Duodenal mucosa (tissue), 2 donors: Measurements from ENCODE around the gene UBTF.

Experiments
- H3K27ac ChIP-seq: one replicate; pipeline ENCODE4 v1.7.0; 2013; ENCODE audit warnings: low read depth, low read length
- H3K27me3 ChIP-seq, 2 donors: one replicate each; pipeline ENCODE4 v1.7.0; 2013; ENCODE audit warnings: low read length in 2 of 2, control low read depth in 1 of 2; ENCODE audit not compliant: insufficient read depth in 2 of 2, control insufficient read depth in 1 of 2
- H3K36me3 ChIP-seq, 2 donors: one replicate each; pipeline ENCODE4 v1.7.0; 2013; ENCODE audit warnings: low read length in 2 of 2, control low read depth in 1 of 2; ENCODE audit not compliant: insufficient read depth in 2 of 2, control insufficient read depth in 1 of 2
- H3K4me1 ChIP-seq, 2 donors: one replicate each; pipeline ENCODE4 v1.7.0; 2013; ENCODE audit warnings: low read length in 2 of 2, control low read depth in 1 of 2; ENCODE audit not compliant: insufficient read depth in 2 of 2, control insufficient read depth in 1 of 2
- H3K4me3 ChIP-seq, 2 donors: one replicate each; pipeline ENCODE4 v1.7.0; 2013; ENCODE audit warnings: low read length in 2 of 2, low read depth in 1 of 2
- H3K9ac ChIP-seq, 2 donors: one replicate each; pipeline ENCODE4 v1.7.0; 2013; ENCODE audit warnings: low read length in 2 of 2, low read depth in 1 of 2
- H3K9me3 ChIP-seq, 2 donors: one replicate each; pipeline ENCODE4 v1.7.0; 2013; ENCODE audit warnings: low read length in 2 of 2, control low read depth in 1 of 2; ENCODE audit not compliant: control insufficient read depth in 1 of 2

The UBTF gene

DNA sequence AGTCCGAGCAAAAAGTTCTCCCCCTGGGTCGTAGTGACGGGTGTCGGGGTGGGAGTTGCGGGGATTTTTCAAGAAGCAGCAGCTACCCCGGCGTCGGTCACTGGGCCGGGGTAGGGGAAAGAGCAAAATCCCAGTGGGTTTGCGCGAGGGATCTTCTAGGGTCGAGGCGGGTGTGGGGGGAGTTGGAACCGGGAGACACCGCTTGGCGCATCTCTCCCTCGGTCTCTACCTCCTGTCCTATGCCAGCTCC is 2.3 kb upstream of the UBTF start:
- peaks cover 1 to 3% of the 10 kb centered on the region in 2 donors for H3K36me3 ChIP-seq
- H3K27ac ChIP-seq = peak overlapping the region; percentile 82
- H3K4me1 ChIP-seq = peaks cover 35% of the 10 kb centered on the region in 2 donors
- H3K4me3 ChIP-seq = peak overlapping the region; percentile 83 to 86
- H3K27me3 ChIP-seq = no peaks in the 10 kb centered on the region
- H3K9me3 ChIP-seq = no peaks in the 10 kb centered on the region
- H3K9ac ChIP-seq = peak overlapping the region; percentile 61 to 94

DNA sequence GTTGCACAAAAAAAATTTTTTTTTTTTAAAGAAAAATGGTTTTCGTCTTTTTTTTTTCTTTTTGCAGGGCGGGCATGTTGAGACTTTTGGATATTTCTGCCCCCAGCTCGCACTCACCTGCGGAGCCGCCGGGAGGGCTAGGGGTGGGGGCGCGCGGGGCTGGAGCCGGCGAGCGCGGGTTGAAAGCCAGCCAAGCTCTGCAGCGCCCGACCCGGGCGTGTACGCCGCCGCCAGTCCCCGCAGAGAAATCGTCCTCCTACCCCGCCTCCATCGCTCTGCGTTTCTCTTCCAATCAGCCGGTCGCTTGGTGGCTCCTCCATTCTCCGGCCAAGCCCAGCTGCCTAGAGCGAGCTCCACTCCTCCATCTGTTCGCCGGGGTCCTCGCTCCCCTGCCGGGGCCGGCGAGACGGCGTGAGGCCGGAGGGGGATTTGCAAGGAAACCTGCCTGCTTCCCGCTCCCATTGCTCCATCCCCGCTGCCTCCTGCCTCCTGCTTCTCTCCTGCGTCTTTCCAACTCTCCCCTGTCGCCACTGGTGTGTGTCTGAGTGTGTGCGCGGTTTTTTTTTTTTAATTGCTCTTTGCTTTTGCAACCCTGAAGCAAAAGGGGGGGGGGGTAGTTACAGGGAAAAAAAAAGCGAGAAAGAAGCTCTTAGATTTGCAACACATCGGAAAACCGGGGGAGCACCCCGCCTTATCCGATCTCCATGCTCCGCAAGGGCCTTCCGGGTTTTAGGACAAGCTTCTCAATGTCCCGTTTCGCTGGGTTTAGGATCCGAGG is 1.8 kb upstream of the UBTF start:
- H3K9me3 ChIP-seq = no peaks in the 10 kb centered on the region
- no peaks in the 10 kb centered on the region for H3K27me3 ChIP-seq
- H3K4me3 ChIP-seq = peak overlapping the region; percentile 83 to 86
- peaks cover 39 to 40% of the 10 kb centered on the region in 2 donors for H3K4me1 ChIP-seq
- H3K9ac ChIP-seq = peak overlapping the region; percentile 61 to 94
- H3K36me3 ChIP-seq = peaks cover 6 to 8% of the 10 kb centered on the region in 2 donors
- peak overlapping the region; percentile 85 for H3K27ac ChIP-seq

DNA sequence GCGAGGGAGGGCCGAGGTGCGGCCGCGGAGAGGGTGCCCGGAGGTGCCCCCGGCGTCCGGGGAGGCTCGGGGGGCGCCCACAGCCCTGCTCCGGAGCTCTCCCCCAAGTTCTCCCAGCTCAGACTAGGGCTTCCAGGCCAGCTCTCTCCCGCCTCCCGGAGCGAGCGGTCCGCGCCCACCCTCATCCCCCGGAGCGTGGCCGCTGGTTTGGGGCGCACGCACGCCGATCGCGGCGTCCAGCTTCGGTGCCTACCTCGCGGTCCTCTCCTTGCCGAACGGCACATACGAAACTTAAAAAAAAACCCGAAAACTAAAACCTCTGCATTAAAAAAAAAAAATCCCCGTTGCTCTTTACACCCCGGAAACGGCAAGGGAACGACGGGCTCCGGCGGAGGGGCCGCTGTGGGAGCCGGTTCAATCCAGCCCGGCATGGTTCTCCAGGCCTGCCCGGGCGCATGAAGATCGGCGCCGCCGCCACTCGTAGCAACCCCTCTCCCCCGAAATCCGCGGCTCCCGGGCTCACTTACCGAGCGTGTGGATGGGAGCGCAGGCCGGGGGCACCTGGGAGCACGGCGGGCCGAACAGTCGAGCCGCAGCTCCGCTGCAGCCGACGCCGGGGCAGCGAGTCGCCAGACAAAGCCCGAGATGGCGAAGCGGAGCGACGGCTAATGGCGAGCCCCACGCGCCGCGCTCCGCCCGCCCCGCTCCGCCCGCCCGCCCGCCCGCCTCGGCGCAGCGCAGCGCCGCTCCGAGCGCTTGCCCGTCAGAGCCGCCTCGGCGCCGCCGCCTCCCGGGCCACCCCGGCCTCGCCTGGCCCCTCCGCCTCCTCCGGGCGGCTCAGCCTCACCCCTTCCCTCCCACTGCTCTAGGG is 973 bp upstream of the UBTF start:
- Histone ChIP-seq H3K27ac (peak overlapping the region; percentile 93), H3K27me3 (no peaks in the 10 kb centered on the region), H3K4me1 (peaks cover 44 to 48% of the 10 kb centered on the region in 2 donors)

DNA sequence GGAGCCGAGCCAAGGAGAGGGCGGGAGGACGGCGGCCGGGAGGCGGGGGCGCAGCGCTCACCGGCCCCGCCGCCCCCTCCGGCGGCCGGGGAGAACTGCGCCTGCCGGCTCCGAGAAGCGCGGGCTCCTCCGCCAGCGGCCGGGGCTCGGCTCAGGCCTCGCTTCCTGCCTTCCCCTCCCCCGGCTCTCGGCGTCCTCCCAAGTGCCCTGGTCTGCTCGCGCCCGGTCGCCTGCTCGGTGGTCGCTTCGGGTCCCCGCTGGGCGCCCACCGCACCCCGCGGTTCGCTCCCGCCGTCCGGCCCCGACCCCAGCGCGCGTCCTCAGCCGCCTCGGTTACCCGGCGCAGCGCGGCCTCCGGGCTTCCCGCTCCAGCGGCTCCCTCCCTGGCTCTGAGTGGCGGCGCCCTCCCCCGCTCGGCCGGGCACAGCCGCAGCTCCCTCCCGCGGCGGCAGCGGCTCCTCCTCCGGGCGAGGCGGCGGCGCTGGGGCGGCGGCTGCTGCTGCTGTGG is 313 bp downstream of the UBTF start:
- Histone ChIP-seq H3K27ac (peak overlapping the region; percentile 93), H3K9ac (peak overlapping the region; percentile 34 to 74), H3K9me3 (no peaks in the 10 kb centered on the region), H3K27me3 (no peaks in the 10 kb centered on the region), H3K4me1 (peaks cover 44 to 48% of the 10 kb centered on the region in 2 donors), H3K4me3 (peak overlapping the region; percentile 47 to 73), H3K36me3 (peaks cover 27 to 29% of the 10 kb centered on the region in 2 donors)

More for the DNA sequence above, 973 bp upstream of the UBTF start:
- H3K9ac ChIP-seq = peak overlapping the region; percentile 82 to 94
- peak overlapping the region; percentile 83 to 86 for H3K4me3 ChIP-seq
- peaks cover 15 to 16% of the 10 kb centered on the region in 2 donors for H3K36me3 ChIP-seq
- H3K9me3 ChIP-seq = no peaks in the 10 kb centered on the region

DNA sequence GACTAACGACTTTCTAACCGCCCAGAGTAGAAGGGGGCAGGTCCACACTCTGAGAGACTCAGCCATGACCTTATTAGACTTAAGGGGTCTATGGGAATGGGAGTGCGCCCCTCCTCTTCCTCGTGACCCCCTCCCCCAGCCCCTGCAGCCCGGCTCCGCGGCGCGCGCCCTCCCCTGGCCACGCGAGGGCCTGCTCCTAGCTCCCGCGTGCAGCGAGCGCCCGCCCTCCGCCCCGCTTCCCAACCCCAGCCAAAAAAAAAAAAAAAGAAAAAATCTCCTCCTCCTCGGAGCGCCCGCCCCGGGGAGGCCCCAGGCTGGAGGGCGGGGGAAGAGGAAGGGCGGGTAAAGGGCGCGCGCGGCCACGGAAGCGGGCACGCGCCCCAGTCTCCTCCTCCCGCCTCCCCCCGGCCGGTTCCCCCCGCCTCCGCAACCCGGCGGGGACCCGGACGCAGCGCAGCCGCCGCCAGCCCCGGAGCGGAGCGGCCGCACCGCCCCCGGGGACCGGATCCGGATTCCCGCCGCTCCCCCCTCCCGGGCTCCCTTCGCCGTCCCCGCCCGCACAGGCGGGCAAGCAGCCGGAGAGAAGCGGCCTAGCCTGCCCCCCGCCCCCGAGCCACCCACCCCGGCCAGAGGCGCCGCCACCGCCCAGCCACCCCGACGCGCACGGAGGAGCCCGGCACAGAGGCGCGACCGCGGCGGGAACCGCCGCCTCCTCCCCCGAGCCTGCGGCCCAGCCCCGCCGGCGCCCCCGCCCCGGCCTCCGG is 949 bp downstream of the UBTF start:
- H3K4me3 ChIP-seq = peak overlapping the region; percentile 66 to 74
- H3K27me3 ChIP-seq = no peaks in the 10 kb centered on the region
- peaks cover 38 to 43% of the 10 kb centered on the region in 2 donors for H3K4me1 ChIP-seq
- H3K9me3 ChIP-seq = no peaks in the 10 kb centered on the region
- H3K27ac ChIP-seq = peak overlapping the region; percentile 93
- peak overlapping the region; percentile 57 to 77 for H3K9ac ChIP-seq
- H3K36me3 ChIP-seq = peaks cover 30 to 34% of the 10 kb centered on the region in 2 donors

DNA sequence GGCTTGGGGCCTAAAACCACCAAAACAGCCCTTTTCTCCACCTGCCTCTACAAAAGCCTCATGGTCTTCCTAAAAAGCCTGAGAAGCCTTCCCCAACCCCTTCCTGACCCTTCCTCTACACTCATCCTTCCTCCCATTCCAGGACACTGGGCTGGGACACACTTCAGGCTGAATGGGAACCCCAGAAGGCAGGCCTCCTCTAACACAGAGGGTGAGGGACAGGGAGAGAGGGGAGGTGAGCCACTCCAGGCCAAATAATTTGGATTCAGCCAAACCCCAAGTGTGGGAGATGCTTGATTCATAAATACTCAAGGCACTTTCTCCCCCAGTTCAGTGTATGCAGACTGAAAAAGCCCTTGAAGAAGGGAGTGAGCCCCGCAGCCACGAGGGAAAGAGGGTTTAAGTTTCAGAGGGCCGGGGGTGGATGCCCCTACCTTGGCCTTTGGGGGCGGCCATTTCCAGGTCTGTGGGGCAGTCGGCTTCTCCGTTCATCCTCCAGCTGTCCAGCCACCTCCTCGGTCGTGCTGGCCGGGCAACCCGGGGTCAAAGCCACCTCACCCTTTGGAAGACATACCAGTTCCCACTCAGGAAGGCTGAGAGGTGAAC is 1.6 kb downstream of the UBTF start:
- H3K27me3 ChIP-seq = no peaks in the 10 kb centered on the region
- H3K4me1 ChIP-seq = peaks cover 32 to 36% of the 10 kb centered on the region in 2 donors
- peaks cover 30 to 35% of the 10 kb centered on the region in 2 donors for H3K36me3 ChIP-seq
- peak overlapping the region; percentile 66 to 74 for H3K4me3 ChIP-seq
- H3K27ac ChIP-seq = no peak overlapping the region
- H3K9me3 ChIP-seq = no peaks in the 10 kb centered on the region
- peak overlapping the region; percentile 57 to 77 for H3K9ac ChIP-seq

DNA sequence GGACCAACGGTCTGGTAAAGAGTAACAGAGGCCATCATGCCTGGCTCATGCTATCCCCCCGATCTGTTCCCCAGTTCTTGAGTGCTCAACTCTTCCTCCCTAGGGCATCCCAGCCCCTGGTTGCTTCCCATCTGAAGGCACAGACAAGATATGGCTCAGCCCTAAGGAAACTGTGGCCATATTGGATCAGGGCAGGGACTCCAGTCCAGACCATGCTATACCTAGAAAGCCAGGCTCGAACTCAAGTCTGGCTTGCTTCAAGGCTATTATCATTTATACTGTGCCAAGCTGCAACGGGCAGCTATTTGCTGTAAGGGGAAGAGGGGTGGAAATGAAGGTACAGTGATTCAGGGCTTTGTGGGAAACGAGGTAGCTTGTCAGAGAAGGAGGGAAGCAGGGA is 2.8 kb downstream of the UBTF start:
- Histone ChIP-seq H3K36me3 (peaks cover 30 to 36% of the 10 kb centered on the region in 2 donors), H3K27me3 (no peaks in the 10 kb centered on the region), H3K9ac (peak overlapping the region in 1 of 2 donors; percentile 0), H3K4me1 (peaks cover 23 to 28% of the 10 kb centered on the region in 2 donors), H3K4me3 (no peak overlapping the region), H3K9me3 (no peaks in the 10 kb centered on the region), H3K27ac (no peak overlapping the region)

DNA sequence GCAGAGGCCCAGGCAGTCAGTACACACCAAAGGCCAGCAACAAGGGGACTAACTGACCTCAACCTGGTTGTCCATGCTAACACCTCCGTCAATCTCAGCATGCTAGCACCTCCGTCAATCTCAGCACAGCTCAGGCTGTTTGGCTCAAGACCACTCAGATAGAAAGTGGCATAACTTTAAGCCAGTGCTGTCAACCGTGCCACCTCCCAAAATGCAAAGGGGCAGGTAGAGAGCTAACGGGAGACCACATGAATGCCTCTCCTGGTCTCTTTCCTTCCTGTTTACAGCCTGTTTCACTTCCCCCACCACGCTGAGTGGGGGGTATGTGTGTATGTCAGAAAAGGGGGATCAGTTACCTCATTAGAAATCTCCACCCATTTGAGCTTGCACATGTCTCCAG is 3.3 kb downstream of the UBTF start:
- Histone ChIP-seq H3K9me3 (no peaks in the 10 kb centered on the region), H3K4me3 (no peak overlapping the region), H3K27ac (no peak overlapping the region), H3K9ac (peak overlapping the region in 1 of 2 donors; percentile 0), H3K36me3 (peaks cover 30 to 42% of the 10 kb centered on the region in 2 donors), H3K27me3 (no peaks in the 10 kb centered on the region), H3K4me1 (peaks cover 23 to 28% of the 10 kb centered on the region in 2 donors)

DNA sequence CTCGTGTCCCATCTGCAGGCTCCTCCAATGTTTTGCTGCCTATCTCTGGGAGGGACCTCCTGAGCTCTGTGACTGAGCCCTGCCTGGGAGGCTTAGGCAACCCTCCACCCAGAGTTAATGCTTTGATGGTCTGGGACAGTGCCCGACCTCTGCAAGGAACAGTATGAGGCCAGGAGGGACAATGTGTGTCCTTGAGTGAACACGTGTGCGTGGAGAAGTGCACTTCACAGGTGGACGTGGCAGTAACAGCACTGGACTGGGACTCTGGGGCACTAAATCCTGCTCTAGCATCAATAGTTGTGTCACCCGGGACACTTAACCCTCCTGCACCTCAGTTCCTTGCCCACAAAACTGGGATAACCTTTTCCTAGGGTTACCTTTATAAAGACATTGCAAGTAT is 4.6 kb downstream of the UBTF start:
- peaks cover 26 to 41% of the 10 kb centered on the region in 2 donors for H3K4me1 ChIP-seq
- H3K27ac ChIP-seq = no peak overlapping the region
- peaks cover 30 to 46% of the 10 kb centered on the region in 2 donors for H3K36me3 ChIP-seq

More for the DNA sequence above, 4.6 kb downstream of the UBTF start:
- Histone ChIP-seq H3K27me3 (no peaks in the 10 kb centered on the region), H3K9me3 (no peaks in the 10 kb centered on the region), H3K4me3 (no peak overlapping the region), H3K9ac (no peak overlapping the region)
